Memory B cell (primary cell): ENCODE data around the gene KLHL3.

Source experiments
- ATAC-seq: fragments of 150-1000 bp; cut with Tn5 transposase; 2 replicates; pipeline ENCODE4 v1.10.0; 2021; ENCODE audit warnings: low read depth, mild to moderate bottlenecking, moderate library complexity
- DNase-seq, 2 donors: peaks; one replicate each; pipeline ENCODE4 v3.0.0; 2022; ENCODE audit warnings: low spot score in 2 of 2
- H3K27ac Mint-ChIP-seq: one replicate; pipeline ENCODE4 v1.8.0; 2022; ENCODE audit warnings: mild to moderate bottlenecking, moderate library complexity, mixed read lengths
- H3K27me3 Mint-ChIP-seq: one replicate; pipeline ENCODE4 v1.8.0; 2022; ENCODE audit warnings: mixed read lengths
- H3K36me3 Mint-ChIP-seq: one replicate; pipeline ENCODE4 v1.8.0; 2022; ENCODE audit warnings: mild to moderate bottlenecking, mixed read lengths
- H3K4me1 Mint-ChIP-seq: one replicate; pipeline ENCODE4 v1.8.0; 2022; ENCODE audit warnings: mixed read lengths
- H3K4me3 Mint-ChIP-seq: one replicate; pipeline ENCODE4 v1.8.0; 2022; ENCODE audit warnings: mild to moderate bottlenecking, moderate library complexity, mixed read lengths
- H3K9me3 Mint-ChIP-seq: one replicate; pipeline ENCODE4 v1.8.0; 2022; ENCODE audit warnings: mixed read lengths

Gene KLHL3

GRCh38 chr5:137604348-137605095 is 131.4 kb downstream of the KLHL3 start:
- Mint-ChIP-seq H3K27ac (no peak overlapping the region), H3K36me3 (no peaks in the 10 kb centered on the region), H3K27me3 (peaks cover 15% of the 10 kb centered on the region), H3K9me3 (no peaks in the 10 kb centered on the region), H3K4me1 (no peaks in the 10 kb centered on the region), H3K4me3 (no peak overlapping the region)
- DNase-seq (no peak), ATAC-seq (no peak)

DNA sequence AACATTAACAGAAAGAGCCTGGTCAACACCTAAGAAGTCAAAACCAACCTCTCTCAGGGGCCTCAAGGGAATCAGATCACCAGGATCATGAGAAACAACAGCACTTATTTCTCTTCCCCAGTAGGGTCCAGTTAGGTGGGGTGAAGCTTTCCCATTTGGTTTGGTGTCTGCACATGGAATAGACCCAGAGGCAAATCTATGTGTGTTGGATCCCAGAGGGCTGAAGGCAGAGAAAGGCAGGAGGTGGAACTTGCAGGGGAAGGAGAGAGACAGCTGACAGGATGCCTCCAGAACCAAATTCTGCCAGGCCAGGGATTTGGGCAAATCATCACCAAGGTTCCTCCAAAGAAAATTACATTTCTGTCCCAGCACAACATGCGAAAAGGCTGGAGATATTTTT is 132.0 kb downstream of the KLHL3 start:
- no peak for ATAC-seq
- peaks cover 2% of the 10 kb centered on the region for H3K36me3 Mint-ChIP-seq
- no peaks in the 10 kb centered on the region for H3K4me1 Mint-ChIP-seq
- no peak overlapping the region for H3K27ac Mint-ChIP-seq
- peaks cover 18% of the 10 kb centered on the region for H3K27me3 Mint-ChIP-seq
- no peak overlapping the region for H3K4me3 Mint-ChIP-seq
- DNase-seq, result no peak
- no peaks in the 10 kb centered on the region for H3K9me3 Mint-ChIP-seq

DNA sequence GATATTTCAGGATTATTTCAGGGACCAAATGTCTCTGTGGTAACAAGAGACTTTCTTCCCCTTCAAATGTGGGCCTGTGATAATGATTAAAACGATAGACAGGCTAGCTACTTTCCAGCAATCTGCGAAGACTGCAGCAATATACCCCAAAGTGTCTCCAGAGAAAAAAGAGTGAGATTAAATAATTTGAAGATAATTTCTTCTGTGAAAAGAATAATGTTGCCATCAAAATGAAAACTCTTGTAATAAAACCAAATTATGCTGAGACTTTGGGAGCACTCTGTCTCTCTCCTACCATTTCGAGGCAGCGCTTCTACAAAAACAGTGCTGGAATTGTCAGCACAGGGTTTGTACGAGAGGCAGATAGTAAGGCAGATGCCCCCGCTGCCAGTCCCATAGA is 132.5 kb downstream of the KLHL3 start:
- no peak overlapping the region for H3K27ac Mint-ChIP-seq
- no peak overlapping the region for H3K4me3 Mint-ChIP-seq
- no peak for DNase-seq
- peaks cover 18% of the 10 kb centered on the region for H3K27me3 Mint-ChIP-seq
- no peak for ATAC-seq
- peaks cover 2% of the 10 kb centered on the region for H3K36me3 Mint-ChIP-seq
- H3K9me3 Mint-ChIP-seq, result no peaks in the 10 kb centered on the region
- no peaks in the 10 kb centered on the region for H3K4me1 Mint-ChIP-seq

- no peak overlapping the region for H3K27ac Mint-ChIP-seq
- H3K27me3 Mint-ChIP-seq, result peaks cover 18% of the 10 kb centered on the region
- H3K4me1 Mint-ChIP-seq, result no peaks in the 10 kb centered on the region
- no peak overlapping the region for H3K4me3 Mint-ChIP-seq
- H3K9me3 Mint-ChIP-seq, result no peaks in the 10 kb centered on the region
- ATAC-seq, result no peak
- H3K36me3 Mint-ChIP-seq, result peaks cover 2% of the 10 kb centered on the region
- no peak for DNase-seq
These were observed 133.1 kb downstream of the KLHL3 start for GRCh38 chr5:137602721-137603273.

DNA sequence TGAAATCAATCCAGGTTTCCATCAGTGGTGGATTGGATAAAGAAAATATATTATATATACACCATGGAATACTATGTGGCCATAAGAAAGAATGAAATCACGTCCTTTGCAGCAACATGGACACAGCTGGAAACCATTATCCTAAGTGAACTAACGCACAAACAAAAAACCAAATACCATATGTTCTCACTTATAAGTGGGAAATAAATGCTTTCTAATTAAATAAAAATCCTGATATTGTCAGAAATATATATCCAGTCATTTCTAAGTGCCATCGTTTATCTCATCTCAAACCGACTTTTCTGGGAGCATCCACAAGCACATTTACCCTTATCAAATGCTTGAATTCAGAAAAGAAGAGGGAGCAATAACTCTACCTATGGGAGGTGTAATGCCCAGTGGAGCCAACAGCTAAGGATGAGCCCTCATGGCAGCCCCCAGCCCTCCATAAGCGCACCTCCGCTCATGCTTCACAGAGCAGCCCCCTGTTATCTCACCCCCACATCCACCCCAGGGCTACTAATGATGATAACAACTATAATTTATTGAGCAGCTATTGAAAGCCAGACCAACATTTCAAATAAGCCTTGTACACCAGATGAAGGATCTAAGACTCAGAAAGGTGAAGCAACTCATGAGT is 135.0 kb downstream of the KLHL3 start:
- Mint-ChIP-seq H3K27me3 (peaks cover 20% of the 10 kb centered on the region), H3K36me3 (peaks cover 2% of the 10 kb centered on the region), H3K4me3 (no peak overlapping the region), H3K9me3 (no peaks in the 10 kb centered on the region), H3K27ac (no peak overlapping the region), H3K4me1 (no peaks in the 10 kb centered on the region)
- ATAC-seq, result no peak
- DNase-seq, result no peak

DNA sequence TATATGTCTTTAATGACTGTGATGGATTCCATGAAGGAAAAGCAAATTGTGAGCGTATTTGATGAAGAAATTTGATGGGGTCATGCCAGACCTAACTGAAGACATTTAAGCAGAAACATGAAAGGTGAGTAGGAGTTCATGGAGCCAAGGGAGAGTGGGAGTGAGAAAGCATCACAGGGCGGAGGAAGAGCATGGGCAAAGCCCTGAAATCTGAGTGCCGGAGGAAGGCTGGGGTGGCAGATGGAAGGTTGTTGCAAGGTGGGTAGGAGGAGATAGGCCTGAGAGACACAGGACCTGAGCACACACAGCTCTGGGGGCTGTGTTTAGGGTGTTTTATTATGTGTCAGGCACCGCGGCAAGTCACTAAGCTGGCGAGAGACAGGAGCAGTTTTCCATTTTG is 136.4 kb downstream of the KLHL3 start:
- H3K9me3 Mint-ChIP-seq, result no peaks in the 10 kb centered on the region
- H3K4me1 Mint-ChIP-seq, result no peaks in the 10 kb centered on the region
- H3K27me3 Mint-ChIP-seq, result peaks cover 15% of the 10 kb centered on the region
- H3K4me3 Mint-ChIP-seq, result no peak overlapping the region
- H3K36me3 Mint-ChIP-seq, result peaks cover 2% of the 10 kb centered on the region
- no peak for DNase-seq
- no peak overlapping the region for H3K27ac Mint-ChIP-seq
- no peak for ATAC-seq

DNA sequence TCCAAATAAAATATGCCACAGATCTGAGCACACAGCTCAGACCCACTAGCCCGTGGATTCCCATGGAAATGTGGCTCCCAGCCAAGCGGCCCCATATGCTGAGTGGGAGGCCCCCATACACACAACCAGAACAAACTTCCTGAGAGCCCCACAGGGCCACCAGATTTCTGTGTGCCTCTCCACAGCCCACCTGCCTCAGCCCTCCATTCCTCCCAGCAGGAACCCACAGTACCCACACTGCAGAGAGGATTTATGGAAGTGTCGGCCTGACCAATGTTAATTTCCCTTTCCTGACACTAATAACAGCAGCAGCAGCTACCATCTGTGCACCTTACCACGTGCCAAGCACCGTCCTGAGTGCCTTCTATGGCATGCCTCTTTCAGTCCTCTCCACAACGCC is 137.5 kb downstream of the KLHL3 start:
- ATAC-seq, result no peak
- no peaks in the 10 kb centered on the region for H3K9me3 Mint-ChIP-seq
- H3K36me3 Mint-ChIP-seq, result peaks cover 2% of the 10 kb centered on the region
- H3K4me3 Mint-ChIP-seq, result no peak overlapping the region
- DNase-seq, result no peak
- H3K4me1 Mint-ChIP-seq, result no peaks in the 10 kb centered on the region
- H3K27ac Mint-ChIP-seq, result no peak overlapping the region
- H3K27me3 Mint-ChIP-seq, result peaks cover 14% of the 10 kb centered on the region

DNA sequence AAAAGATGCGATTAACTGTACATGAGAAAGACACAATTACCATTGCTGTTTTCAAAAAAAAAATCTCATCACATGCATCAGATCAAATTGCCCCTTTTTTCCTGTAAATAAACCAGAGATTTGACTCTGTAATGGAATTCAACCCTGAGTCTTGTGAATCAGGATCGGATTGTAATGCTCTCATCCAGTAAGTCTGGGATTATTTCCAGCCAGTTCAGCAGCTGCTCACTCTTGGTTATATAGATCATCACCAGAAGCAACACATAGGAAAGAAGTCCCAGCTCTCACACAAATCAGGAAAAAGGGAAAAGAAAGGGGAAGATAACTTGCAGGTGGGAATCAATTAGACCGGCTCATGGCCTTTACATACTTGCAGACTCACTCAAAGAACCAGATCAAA is 138.9 kb downstream of the KLHL3 start:
- Mint-ChIP-seq H3K4me1 (no peaks in the 10 kb centered on the region), H3K27me3 (peaks cover 13% of the 10 kb centered on the region), H3K9me3 (peaks cover 5% of the 10 kb centered on the region), H3K36me3 (peaks cover 2% of the 10 kb centered on the region), H3K27ac (no peak overlapping the region), H3K4me3 (no peak overlapping the region)
- no peak for ATAC-seq
- DNase-seq, result no peak

DNA sequence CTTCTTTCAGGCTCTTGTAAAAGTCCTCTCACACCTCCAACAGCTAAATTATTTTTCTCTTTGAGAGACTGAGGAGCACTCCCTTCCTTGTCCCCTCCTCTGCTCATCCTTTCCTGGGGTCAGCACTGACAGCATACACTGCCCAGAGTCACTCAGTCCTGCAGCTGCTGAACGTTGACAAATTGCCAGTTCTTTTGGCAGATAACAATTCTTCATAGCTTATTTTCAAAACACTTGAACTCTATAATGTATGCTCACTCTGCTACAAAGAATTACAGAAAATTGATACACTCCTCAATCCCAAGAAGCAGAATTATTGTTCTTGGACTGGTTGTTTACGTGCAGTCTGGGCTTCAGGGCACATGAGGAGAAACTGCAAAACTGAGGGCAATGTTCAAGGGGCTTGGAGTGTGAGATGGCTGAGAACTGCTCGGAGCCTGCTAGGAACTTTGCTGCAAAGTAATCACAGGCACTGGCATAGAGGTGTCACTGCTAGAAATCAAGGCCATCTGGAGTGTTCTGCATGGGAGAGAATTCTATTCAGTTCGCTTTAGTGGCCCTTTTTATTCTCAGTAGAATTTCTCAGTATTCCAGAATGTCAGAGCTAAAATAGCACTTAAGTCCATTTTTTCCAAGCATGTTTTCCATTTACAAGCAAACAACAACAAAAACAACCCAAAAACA is 140.4 kb downstream of the KLHL3 start:
- Mint-ChIP-seq H3K4me3 (no peak overlapping the region), H3K9me3 (peaks cover 5% of the 10 kb centered on the region), H3K36me3 (peaks cover 2% of the 10 kb centered on the region), H3K27ac (no peak overlapping the region), H3K4me1 (no peaks in the 10 kb centered on the region), H3K27me3 (peaks cover 12% of the 10 kb centered on the region)
- DNase-seq (no peak), ATAC-seq (no peak)

- DNase-seq (no peak), ATAC-seq (no peak)
- Mint-ChIP-seq H3K4me3 (no peak overlapping the region), H3K9me3 (peaks cover 5% of the 10 kb centered on the region), H3K36me3 (peaks cover 2% of the 10 kb centered on the region), H3K27ac (no peak overlapping the region), H3K4me1 (no peaks in the 10 kb centered on the region), H3K27me3 (peaks cover 10% of the 10 kb centered on the region)
These were observed 141.2 kb downstream of the KLHL3 start for GRCh38 chr5:137594717-137595116.

DNA sequence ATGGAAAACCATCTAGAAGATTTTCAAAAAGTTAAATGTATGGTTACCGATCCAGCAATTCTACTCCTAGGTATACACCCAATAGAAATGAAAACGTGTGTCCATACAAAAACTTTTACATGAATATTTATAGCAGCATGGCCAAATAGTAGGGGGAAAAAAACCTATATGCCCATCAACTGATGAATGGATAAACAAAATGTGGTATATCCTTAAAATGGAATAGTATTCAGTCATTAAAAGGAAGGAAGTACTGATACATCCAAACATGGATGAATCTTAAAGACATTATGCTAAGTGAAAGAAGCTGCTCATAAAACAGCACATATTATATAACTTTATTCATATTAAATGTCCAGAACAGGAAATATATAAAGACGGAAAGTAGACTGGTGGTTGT is 143.6 kb downstream of the KLHL3 start:
- Mint-ChIP-seq H3K27me3 (peaks cover 16% of the 10 kb centered on the region), H3K27ac (no peak overlapping the region), H3K4me3 (no peak overlapping the region), H3K36me3 (no peaks in the 10 kb centered on the region), H3K4me1 (peaks cover 4% of the 10 kb centered on the region), H3K9me3 (peaks cover 7% of the 10 kb centered on the region)
- ATAC-seq (no peak), DNase-seq (no peak)

GRCh38 chr5:137589185-137589584 is 146.7 kb downstream of the KLHL3 start:
- peaks cover 2% of the 10 kb centered on the region for H3K36me3 Mint-ChIP-seq
- DNase-seq, result no peak
- ATAC-seq, result no peak
- peaks cover 23% of the 10 kb centered on the region for H3K27me3 Mint-ChIP-seq
- H3K4me1 Mint-ChIP-seq, result peaks cover 4% of the 10 kb centered on the region
- H3K4me3 Mint-ChIP-seq, result no peak overlapping the region
- no peak overlapping the region for H3K27ac Mint-ChIP-seq
- H3K9me3 Mint-ChIP-seq, result peaks cover 9% of the 10 kb centered on the region

- Mint-ChIP-seq H3K9me3 (peaks cover 8% of the 10 kb centered on the region), H3K27me3 (peaks cover 26% of the 10 kb centered on the region), H3K27ac (no peak overlapping the region), H3K4me1 (peaks cover 4% of the 10 kb centered on the region), H3K4me3 (no peak overlapping the region), H3K36me3 (peaks cover 2% of the 10 kb centered on the region)
- ATAC-seq (no peak), DNase-seq (no peak)
These were observed 148.0 kb downstream of the KLHL3 start for GRCh38 chr5:137587919-137588318.

DNA sequence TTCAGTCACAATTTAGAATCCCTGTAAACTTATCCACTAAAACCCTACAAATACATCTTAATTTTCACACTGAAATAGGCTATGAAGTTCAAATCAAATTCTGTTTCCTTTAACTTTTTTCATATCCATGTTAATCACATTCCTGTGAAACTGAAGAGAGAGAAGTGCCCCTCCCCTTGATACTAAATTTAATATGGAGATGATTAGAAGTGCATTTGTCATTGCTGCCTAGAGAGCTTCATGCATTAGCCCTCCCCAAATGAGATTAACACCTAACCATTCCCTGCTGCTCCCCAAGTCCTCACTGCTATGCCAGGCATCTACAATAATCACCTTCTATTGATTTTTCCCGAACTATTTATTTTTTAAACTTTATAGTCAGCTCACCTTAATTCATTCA is 151.6 kb downstream of the KLHL3 start:
- Mint-ChIP-seq H3K27me3 (peaks cover 33% of the 10 kb centered on the region), H3K9me3 (peaks cover 3% of the 10 kb centered on the region), H3K4me1 (peaks cover 4% of the 10 kb centered on the region), H3K4me3 (no peak overlapping the region), H3K27ac (no peak overlapping the region), H3K36me3 (peaks cover 2% of the 10 kb centered on the region)
- ATAC-seq, result no peak
- DNase-seq, result no peak
